GM21526 (cell line): ENCODE measurements around the gene TBX3.

Experiments used
- ATAC-seq: cut with Tn5 transposase; IDR thresholded peaks from one replicate; pipeline ENCODE4 v1.9.1; 2021; ENCODE audit warnings: moderate library complexity; ENCODE audit not compliant: unreplicated experiment, low FRiP score

Gene TBX3

DNA sequence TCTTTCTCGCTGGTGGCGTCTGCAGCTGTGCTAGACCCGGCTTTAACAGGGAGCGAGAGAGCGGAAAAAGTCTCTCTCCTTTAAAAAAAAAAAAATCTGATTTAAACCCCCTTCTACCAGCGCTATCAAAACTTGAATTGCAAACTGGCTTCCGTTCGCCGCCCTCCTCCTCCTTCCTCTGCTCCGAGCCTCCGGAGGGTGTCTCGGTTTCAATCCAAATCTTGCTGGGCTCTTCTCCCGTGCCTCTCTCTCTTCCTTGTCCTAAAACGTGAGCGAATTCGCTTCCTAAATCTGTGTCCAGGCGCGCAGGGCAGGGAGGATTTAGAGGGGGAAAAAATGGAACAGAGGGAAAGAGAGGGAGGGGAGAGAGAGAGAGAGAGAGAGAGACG, 272 bp downstream of the TBX3 start:
- no peak for ATAC-seq

DNA sequence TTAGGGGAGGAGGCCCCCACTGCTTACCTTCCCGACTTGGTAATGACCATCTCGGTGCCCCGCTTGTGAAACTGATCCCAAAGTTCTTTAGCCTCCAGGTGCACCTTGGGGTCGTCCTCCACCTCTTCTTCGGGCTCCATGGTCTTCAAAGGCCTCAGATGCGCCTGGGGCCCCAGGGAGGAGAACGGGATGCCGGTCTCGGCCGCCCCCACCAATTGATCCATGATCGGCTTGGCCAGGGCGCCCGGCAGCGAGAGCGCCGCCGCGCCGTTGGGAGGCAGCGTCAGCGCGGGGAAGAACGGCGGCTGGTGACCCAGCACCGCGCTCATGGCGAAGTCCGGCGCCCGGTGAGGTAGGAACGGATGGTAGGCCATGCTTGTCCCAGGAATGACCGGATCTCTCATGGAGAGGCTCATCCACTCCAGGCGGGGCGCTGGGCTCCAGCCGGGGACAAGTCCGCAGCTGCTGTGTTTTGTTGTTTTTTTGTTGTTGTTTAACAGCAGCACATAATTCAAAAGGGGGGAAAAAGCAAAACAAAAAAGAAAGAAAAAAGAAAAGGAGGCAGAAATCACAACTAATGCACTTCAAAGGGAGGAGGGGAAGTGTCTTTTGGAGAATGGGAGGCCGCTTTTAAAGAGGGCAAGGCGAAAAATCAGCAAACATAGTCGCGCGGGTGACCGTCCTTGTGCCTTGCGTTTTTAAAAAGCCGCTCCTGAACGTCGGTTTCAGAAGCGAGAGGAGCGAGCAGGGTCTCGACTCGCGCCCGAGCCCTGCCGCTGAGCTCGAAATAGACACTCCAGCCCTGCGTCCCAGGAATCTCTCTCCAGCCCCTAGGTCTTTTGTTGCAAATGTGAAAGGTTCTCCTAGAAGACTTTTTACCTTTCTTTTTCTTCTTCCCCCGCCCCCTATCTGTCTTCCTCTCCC, 928 bp downstream of the TBX3 start:
- no peak for ATAC-seq

DNA sequence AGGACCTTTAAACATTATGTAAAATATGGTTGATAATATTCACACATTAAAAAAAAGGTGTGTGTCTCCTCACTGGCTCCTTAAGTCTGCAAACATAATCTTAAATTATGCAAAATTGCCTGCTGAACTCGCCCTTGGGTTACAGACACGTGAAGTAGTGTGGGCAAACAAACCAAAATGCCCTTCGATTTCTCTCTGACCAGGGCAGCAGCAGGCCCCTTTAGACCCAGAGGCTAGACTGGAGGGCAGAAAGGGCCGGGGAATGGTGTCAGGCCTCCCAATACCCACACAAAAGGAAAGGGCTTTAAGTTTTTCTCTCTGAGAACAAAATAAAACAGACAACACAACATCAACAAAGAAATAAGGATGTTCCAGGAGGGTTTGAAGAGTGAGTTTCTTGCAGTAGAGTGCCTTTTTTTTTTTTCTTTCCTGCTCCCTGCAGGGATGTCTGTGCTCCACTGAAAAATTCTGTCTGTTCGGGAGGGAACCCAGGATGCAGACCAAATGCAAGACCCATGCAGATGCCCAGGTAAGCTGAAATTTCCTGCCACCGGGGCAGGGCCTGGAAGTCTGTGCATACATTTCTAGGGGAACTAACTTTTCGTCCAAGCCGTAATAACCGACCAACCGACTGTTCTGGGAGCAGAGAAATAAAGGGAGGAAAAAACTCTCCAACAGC, 1.7 kb downstream of the TBX3 start:
- ATAC-seq = no peak

DNA sequence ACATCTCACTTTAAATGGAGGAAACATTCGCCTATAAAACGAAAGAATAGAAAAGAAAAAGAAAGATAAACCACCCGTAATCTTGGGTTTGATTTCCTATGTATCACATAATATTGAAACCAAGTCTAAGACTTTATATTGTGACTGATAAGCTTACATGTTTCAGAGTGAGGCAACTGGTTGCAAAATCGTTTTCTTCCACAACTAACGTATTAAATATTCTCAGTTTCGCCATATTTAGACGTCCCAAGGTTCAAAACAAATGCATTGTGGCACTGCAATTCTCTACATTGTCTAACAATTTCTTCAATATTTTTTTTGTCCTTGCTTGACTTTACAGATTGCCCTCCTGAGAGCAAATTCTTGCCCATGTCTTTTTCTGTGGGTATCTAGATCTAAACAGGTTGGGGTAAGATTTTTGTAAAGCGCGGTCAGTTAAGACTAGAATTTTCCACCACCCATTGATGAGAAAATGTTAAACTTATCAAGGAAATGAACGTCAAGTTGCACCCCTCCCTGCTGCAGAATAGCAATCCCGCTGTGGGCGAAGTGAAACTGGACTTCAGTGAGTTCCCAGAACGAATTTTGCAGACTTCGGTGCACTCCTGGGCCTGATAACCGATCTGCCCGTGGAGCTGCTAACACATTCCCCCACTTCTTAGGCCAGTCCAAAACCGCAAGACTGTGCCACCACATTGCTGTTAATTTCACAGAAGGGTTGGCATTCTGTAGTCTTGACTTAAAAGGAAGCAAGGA, 2.7 kb downstream of the TBX3 start:
- no peak for ATAC-seq

DNA sequence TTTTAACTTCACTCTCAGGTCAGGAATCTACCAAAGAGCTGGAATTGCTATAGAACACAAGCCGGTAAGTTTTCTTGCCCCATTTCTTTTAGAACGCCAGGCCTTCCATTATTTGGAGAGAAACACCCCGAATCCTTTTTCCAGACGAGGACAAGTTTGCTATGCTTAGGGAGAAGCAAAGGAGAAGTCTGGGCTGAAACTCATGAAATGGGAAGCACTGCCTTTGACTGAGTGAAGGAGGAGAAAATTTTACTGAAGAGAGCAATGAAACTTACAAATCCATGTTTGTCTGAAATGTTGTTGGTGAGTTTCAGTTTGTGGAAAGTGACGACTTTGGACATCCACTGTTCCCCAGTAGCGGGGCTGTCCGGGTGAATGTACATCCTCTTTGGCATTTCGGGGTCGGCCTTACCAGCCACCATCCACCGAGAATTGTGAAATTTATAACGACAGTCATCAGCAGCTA, 3.3 kb downstream of the TBX3 start:
- no peak for ATAC-seq

DNA sequence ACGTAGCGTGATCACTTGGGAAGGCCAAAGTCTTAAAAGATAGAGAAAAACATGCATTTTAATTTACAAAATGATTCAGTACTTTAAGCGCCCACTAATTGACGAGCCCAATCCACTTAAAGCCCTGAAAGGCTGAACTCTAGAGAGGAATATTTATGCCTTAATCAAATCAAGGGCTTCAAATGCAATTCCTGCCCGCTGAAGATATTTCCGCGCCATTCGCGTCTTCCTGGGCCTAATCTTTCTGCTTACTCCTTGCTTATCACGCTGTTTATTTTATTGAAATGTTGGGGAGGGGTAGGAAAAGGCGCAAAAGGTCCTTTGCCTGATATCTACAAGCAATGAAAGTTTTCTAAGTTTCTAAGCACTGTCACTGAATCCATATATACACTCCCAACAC, 4.0 kb downstream of the TBX3 start:
- no peak for ATAC-seq

DNA sequence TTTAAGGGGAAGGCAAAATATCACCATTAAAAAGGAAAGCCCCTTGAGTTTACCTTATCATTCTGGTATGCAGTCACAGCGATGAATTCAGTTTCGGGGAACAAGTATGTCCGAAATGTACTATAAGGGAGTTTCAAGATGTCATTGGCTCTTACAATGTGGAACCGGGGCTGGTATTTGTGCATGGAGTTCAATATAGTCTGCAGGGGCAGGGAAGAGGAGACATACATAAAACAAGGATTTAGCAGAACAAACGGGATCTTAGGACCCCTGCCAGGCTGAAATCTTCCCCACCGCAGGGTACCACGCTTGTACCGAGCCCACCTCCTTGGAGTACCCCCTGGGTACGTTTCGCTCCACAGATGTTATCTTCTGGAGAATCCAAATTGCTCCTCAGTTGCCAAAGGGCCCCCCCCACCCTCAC, 4.5 kb downstream of the TBX3 start:
- no peak for ATAC-seq

DNA sequence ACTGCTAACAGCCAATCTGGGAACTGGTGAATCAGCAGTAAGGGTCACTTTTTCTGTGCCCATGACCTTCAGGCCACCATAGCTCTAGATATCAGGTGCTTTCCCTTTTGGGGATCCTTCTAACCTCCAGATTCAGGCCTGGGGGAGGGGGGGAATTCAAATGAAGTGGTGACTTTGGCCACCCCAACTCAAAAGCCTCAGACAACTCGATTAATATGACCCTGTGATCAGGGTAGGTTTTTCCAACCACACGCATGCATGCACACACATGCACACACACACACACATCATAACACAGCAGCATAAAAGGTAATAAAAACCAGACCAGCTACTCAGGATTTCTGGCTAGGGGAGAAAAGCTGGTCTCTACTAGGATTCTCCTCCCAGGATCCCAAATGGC, 5.3 kb downstream of the TBX3 start:
- ATAC-seq = no peak

DNA sequence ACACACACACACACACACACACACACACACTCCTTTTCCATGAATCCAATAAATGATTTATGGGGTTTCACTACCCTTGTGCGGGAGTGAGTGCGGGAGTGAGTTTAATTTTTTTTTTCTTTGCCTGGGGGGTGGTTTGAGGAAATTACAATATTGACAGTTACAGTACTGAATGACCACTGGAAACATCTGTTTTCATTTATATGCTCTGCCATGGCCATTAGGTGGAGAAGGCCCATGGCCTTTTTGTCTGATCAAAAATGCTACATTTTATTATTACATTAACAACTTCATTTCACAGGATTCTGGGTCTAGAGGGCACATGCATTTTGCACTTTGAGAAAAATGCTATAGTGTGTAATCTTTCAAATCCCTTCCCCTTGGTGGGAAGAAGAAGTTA, 5.9 kb downstream of the TBX3 start:
- ATAC-seq = no peak

DNA sequence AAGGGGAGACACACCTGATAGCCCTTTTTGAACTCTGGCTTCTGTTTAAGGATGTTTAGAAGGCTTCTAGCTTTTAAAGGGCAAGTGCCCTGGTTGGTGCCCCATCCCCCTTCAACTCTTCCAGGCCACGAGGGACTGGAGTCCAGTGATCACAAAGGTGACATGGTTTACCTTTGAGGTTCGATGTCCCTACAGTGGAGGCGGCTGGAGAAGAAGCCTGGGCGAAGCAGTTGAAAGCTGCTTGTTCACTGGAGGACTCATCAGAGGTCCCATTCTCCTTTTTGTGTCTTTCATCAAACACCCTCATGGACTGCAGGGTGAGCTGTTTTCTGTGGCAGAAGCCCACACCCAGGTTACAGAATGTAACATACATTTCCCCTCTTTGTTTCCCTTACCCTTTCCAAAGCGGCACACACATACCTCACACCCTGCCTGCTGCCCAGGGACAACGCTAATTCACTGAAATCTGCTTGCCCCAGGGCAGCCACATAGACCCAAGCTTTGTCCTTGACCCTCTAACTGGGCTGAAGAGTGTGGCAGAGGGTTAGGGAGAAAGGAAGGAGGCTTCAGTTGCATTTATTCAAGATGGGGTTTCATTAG, 7.7 kb downstream of the TBX3 start:
- ATAC-seq = no peak

DNA sequence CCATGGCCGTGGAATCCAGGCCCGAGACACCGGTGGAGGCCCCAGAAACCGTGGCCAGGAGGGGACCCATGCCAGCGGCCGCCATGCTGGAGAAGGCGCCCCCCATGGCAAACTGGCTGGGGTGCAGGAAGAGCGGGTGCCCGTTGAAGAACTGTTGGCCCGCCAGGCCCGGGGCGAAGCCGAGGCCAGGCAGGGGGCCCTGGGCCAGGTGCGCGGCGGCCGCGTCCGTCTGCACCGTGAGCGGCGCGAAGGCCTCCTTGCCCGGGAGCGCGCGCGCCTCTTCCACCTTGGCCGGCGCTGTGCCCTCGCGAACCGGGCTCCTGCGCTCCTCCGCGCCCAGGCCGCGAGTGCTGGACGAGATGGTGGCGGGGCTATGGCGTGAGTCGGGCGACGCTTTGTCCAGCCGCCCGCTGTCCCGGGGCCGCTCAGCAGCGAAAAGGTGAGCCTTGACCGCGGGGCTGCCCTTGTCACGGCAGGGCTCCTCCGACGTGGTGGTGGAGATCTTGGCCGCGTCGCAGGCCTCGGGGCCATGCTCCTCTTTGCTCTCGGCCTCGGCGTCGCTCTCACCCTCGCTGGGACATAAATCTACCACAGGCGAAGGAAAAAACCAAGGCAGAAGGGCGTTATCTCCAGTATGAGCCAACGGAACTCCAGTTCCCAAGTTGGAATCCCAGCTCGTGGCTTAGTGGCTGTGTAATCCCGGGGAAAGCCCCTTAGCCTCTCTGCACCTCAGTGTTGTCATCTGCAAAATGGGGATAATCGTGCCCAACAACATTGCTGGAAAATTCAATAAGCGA, 9.5 kb downstream of the TBX3 start:
- ATAC-seq = no peak

DNA sequence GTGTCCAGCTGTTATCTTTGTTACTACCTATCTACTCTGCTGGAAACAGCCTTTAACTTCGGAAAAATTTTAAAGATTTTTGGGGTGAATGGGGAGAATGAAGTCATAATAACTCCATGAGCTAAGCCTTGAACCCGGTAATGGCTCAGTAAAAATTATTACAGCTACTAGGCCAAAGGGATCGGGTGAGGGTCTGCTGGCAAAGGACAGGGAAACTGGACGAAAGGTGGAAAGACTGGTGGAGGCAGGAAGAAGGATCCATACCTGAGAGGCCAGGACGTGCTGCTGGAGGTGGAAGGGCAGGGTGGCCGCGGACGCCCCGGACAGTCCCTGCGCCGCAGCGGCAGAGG, 10.1 kb downstream of the TBX3 start:
- ATAC-seq = no peak

DNA sequence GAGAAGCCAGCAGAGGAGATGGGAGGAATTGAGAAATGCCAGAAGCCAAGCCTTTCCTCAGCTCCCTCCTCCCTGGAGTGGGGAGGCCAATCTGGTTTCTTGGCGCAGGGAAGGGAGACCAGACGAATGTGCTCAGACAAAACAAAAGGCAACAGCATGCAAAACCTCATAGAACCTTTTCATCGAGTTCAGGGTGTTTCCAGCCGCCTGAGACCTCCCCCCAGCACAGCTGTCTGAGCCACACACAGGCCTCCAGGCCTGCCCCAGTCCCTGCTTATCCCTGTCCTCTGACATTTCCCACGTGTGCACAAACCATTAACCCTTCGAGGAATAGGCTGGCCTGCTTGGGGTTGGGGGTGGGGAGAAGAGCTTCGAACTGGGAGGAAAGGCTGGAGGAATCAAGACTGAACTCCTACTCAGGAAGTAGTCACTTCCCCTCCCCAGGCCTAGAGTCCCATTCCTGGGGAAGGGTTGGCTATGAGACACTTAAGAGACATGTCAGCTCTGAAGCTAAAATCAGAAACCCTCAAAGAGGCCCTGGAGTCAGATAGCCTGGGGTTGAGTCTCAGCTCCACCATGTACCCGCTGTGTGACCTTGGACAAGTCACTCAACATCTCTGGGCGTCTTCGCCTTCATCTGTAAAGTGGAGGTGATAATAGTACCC, 10.7 kb downstream of the TBX3 start:
- no peak for ATAC-seq

DNA sequence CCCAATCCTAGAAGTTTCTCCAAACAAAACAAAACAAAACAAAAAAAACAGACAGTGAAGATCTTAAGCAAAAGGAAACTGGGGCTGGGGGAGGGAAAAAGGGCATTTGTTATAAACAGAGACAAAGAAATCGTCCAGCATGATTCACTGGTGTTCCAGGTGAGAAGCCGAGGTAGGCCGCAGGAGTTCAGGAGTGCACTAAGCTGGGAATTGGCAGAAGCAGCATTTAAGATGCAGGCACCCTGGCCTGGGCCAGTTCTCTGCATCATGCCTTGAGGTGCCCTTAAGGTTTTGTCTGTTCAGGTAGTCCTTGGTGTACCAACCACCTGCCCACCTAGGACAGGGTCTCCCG, 11.2 kb downstream of the TBX3 start:
- ATAC-seq = no peak

DNA sequence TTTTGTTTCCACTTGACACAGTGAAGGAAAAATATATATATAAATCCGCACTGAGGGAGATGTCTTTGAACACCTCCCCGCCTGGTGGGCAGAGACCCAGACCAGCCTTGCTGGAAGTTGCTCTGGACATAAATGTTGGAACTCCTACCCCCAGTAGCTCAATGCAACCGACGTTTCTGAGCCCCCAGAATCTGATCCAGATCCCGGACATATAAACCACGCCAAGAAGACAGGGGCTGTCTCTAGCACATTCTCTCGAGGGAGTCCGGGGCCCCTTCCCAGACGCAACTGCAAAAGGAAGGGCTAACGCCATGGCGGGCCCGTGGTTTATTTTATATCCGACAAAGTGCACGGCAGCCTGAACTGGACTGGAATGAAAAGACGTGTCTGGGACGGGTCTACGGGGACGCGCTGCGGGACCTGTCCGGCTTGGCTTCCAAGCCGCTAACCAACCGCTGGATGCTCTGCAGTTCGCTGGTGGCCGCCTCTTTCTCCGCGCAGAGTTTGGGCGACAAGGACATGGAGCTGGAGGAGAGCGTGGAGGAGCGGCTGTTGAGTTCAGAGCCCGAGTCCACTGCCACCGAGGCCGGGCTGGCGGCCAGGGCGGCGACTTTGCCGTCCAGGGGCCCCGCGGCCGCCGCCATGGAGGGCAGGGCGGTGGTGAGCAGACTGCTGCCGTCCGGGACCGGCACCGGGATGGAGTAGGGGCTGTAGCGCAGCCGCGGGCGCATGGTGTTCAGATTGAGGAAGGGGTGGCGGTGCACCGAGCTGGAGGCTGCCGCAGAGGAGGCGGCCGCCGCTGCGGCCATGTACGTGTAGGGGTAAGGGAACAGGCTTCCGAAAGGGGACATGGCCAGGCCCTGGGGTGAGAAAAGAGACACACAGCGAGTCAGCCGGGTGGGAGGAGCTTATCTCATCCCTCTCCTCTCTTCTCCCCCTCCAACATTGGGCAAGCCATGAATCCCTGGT, 12.2 kb downstream of the TBX3 start:
- ATAC-seq = no peak

DNA sequence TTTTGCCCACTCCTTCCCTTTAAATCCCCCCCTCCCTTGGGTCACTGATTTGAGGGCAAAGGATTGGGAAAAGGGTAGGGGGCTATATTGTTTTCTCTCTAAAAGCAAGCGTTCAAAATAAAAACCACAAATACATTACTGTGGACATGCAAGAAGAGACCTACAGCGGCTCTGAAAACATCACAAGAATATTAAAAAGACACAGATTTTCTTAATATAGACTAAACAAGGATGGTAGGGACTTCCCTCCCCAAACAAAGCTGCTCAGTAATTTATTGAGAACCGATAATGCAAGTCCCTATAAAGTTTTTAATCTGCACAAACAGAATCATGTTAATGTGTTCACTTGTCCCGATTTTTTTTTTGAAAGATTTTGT, 12.9 kb downstream of the TBX3 start:
- ATAC-seq = no peak

DNA sequence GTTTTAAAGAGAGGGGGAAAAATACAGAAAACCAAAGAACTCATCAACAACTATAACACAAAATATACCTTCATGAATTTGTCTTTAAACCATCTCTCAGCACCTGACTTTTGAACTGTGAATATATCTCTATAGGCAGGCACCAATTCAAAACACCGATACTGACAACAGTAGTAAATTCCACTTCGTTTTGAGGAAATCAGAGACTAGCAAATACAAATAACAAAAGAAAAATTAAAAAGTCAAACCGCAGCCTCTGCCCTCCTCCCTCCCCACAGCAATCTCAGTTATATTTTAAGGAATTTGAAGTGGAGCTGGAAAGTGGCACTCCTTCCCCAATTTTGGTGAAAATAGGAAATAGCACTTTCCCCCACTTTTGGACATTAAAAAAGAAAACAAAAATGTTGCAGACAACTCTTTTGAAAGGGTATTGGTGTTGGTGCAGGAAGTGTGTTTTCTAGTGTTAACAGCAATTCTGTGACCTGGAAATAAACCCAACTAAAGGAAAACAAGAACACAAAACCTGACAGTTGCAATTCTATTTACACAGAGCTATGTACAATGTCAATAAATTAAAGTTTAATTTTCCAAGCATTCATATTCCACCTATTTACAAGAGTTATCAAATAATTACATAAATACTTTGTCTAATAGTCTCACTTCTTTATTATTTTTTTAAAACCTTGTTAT, 13.5 kb downstream of the TBX3 start:
- no peak for ATAC-seq
